H1 (cell line): ENCODE data around the gene COX7B2.

Experiments
- CHD2 ChIP-seq: IDR thresholded peaks from 2 replicates; pipeline ENCODE4 v1.6.1; 2012; ENCODE audit warnings: low read length, improper control_type of control experiment
- TF ChIP-seq, protein P1 (sequence below), 3 experiments: IDR thresholded peaks; 1 replicate in 2 of 3; 2 replicates in 1 of 3; pipeline versions ENCODE4 v1.5.1 to v1.6.1; 2011; ENCODE audit warnings: low read length in 3 of 3, mild to moderate bottlenecking in 3 of 3, inconsistent platforms in 2 of 3, low read depth in 1 of 3, moderate library complexity in 1 of 3; ENCODE audit not compliant: insufficient read depth in 1 of 3; ENCODE audit errors: control extremely low read depth in 1 of 3

DNA sequence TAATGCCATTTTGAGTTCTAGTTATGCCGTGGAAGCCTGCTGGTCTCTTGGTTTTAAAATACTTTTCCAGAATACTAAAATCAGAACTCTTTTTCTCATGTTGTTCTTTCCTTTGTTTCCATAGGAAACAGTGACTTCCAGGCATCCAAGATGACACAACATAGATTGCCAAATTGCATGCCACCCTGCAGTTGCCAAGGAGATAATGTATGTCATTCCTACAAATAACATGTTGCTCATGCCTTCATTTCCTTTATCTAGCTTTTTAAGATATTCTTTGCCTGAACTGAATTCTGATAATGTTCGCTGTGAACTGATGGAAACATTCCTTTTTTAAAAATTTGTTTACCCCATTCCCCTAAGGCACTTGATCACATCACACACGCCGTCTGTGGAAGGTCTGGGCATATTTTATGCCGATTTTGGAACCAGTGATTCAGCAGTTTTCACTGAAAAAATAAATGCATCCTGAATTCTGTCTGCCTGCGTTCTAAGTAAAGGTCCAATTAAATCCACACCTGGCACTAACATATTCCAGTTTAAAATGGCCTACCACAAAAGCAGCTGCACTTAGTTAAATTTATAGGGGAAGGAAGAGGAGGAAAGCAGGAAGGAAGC is 38.0 kb upstream of the COX7B2 start:
- TF ChIP-seq, protein P1, sequence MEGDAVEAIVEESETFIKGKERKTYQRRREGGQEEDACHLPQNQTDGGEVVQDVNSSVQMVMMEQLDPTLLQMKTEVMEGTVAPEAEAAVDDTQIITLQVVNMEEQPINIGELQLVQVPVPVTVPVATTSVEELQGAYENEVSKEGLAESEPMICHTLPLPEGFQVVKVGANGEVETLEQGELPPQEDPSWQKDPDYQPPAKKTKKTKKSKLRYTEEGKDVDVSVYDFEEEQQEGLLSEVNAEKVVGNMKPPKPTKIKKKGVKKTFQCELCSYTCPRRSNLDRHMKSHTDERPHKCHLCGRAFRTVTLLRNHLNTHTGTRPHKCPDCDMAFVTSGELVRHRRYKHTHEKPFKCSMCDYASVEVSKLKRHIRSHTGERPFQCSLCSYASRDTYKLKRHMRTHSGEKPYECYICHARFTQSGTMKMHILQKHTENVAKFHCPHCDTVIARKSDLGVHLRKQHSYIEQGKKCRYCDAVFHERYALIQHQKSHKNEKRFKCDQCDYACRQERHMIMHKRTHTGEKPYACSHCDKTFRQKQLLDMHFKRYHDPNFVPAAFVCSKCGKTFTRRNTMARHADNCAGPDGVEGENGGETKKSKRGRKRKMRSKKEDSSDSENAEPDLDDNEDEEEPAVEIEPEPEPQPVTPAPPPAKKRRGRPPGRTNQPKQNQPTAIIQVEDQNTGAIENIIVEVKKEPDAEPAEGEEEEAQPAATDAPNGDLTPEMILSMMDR (IDR thresholded peaks at IDR 0.05; ENCODE audit: control extremely low read depth in 1 of 3, insufficient read depth in 1 of 3, low read depth in 1 of 3, low read length in 3 of 3): no peak
- TF ChIP-seq CHD2: no peak
